Endometrium (tissue), 2 donors: ENCODE data around the gene GSTT2.
"Not testable (repeated sequence)": the region's sequence is repeated elsewhere in the genome, so short reads cannot be mapped to it uniquely, and the experiment has no call there.

Experiments
- FAIRE-seq: peaks from 2 replicates; lab custom pipeline; 2012; peaks lifted over from hg19 to GRCh38; lab: Jason Lieb, UNC
- donor health status: control.
- donor health status: control.

The GSTT2 gene

DNA sequence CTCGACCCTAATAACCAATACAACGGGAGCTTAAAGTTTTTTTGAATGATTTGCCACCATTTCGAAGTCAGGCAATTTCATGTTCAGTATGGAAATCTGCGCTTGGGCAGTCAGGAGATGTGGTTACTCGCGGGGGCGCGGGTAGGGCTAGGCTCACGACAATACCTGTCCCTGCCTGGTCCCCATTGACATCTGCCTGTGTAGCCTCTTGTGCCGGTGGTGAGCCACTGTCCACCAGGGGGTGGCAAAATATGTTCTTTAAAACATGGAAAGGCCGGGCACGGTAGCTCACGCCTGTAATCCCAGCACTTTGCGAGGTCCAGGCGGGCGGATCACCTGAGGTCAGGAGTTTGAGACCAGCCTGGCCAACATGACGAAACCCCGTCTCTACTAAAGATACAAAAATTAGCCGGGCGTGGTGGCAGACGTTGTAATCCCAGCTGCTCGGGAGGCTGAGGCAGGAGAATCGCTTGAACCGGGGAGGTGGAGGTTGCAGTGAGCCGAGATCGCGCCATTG lies 5.0 kb upstream of the GSTT2 start:
- not testable (repeated sequence) for FAIRE-seq

DNA sequence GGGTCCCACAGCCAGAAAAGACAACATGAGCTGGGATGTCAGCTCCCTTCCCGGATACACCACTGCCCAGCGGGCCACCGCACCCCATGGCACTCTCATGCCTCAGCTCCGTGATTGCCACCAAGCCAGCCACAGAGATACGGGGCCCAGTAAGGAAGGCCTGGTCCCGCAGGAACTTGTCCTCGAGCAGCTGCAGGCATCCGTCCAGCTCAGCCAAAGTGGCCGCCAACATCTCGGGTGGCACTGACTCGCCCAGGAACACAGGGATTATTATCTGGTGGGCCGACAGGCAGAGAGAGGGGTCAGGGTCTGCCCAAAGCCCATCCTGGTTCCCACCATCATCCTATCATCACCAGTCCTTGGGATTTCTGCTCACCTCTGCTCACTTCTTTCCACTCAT lies 2.6 kb upstream of the GSTT2 start:
- FAIRE-seq = not testable (repeated sequence)

DNA sequence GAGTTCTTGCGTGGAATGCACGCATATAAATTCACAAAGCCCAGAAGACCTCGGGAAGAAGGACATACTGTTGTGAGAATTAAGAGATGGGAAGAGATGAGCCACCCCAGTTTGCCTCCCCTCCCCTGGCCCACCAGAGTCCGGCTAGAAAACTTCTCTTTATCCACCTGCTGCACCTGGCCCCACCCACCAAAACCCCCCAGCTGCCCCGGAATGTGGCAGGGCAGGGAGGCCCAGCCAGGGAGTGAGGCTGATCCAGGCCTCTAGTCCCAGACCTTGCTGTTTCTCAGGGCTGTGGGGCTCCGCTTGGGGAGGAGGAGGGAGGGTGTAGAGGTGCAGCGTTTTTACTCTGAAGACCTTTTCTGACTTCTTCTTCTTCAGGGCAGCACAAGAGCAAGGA lies 633 bp downstream of the GSTT2 start:
- FAIRE-seq = not testable (repeated sequence)

DNA sequence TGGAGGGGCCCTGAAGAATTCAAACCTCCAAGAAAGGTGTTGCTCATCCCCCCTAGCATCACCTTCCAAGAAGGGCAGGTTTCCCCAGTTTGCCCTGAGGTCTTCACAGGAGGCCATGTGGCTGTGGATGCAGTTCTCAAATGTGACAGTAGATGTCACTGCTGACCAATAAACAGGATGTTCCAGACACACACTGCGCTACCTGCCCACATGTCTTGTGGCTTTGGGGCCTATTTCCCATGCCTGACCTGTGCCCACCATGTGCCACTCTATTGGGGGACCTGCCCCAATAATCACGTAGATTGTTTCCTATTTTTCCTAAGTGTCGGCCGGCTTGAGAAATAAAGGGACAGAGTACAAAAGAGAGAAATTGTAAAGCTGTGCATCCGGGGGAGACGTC lies 4.5 kb downstream of the GSTT2 start:
- FAIRE-seq = no peak

DNA sequence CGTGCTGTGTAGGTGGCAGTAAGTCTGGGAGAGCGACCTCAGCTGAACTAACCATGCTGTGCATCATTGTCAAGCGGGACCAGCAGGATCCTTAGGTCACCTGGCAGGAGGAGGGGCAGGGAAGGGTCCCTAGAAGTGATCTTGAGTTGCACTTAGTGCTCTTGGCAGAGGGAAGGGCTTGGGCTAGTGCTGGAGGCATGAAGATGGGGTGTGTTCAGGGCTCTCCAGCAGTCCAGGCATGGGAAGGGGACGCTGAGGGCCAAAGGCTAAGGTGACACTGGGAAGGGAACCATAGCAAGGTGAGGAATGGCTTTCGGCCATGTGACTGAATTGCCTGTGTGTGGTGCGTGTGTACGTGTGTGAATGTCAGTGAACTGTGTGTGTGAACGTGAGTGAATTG lies 6.2 kb downstream of the GSTT2 start:
- FAIRE-seq = not testable (repeated sequence)

DNA sequence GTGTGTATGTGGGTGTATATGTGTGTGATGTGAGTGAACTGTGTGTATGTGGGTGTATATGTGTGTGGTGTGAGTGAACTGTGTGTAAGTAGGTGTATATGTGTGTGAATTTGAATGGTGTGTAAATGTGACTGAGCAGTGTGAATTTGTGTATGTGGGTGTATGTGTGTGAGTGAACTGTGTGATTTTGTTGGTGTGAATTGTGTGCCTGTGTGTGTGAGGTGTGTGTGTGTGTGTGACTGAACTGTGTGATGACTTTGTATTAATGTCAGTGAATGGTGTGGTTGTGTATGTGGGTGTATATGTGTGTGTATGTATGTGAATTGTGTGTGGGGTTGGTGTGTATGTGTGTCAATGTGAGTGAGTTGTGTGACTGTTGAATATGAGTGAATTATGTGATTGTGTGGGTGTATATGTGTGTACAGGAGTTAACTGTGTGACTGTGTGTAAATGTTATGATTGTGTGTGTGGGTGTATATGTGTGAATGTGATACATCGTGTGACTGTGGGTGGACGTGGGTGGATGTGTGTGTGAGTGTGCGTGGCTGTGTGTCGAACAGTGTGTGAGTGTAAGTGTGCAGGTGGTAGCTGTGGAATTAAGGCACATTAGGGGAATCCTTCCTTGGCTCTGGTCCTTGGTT lies 6.7 kb downstream of the GSTT2 start:
- FAIRE-seq = not testable (repeated sequence)

DNA sequence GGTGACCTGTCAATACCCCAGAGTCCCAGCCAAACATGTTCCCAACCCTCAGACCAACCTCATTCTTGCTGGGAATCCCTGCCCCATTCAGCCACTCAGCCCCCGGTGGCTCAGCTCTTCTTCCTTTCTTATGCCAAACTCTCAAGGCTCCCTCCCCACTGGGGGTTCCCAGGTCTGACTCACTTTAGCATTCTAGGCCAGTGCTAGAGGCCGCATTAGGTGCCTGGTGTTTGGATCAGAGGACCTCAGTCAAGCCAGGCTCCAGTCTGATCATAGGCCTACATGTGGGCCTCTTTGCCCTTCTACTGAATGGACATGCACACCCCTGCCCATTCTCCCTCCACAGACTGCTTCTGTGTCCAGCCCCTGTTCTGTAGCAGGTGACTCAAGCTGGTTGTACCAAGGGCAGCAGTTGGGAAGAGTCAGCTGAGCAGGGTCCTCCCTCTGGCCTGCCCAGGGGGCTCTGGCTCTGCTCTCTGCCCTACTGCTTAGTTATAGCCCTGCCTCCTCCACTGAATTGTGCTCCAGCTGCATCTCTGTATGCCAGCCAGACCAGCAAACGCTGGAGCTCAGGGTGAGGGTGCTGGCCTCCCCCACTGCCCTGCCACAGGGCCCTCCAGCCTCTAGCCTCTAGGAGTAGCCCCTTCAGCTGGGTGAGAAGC lies 9.8 kb downstream of the GSTT2 start:
- not testable (repeated sequence) for FAIRE-seq

DNA sequence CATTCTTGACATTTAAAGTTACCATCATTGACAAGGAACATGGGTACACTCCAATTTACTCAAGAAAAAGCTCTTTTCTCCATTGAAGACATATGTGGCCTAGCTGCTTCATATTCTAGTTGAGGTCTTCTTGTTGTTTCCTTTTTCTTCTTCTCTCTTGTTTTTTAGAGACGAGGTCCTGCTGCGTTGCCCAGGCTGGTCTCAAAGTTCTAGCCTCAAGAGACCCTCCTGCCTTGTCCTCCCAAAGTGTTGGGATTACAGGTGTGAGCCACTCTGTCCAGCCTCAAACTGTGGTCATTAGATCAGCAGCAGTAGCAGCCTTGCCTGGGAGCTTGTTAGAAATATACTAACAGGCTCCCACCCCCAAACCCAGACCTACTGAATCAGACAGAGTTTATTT lies 13.1 kb downstream of the GSTT2 start:
- FAIRE-seq = not testable (repeated sequence)

DNA sequence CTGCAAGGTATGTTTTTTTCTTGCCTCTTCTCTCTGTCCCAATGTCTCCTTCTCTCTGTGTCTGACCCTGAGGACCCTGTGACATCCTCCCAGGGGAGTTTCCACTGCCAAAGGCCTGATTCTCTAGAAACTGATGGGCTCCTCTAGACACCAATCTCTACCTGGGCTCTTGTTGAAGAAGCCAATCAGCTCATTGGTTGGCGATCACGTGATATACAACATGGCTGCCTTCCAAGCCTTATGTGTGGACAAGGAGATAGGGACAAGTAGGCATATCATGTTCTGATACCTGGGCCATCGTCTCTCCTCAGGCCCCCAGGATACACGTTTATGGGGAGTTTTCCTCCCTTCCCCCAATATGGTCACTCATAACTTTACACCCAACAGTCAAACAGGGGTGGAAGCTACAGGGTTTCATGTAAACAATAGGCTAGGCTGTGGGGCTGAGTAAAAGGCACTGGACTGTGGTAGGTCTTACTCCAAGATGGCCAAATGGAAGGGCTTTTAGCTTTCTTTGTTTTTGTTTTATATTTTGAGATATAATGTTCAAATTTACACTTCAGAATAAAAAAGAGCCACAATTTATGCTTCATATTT lies 13.7 kb downstream of the GSTT2 start:
- FAIRE-seq = not testable (repeated sequence)

DNA sequence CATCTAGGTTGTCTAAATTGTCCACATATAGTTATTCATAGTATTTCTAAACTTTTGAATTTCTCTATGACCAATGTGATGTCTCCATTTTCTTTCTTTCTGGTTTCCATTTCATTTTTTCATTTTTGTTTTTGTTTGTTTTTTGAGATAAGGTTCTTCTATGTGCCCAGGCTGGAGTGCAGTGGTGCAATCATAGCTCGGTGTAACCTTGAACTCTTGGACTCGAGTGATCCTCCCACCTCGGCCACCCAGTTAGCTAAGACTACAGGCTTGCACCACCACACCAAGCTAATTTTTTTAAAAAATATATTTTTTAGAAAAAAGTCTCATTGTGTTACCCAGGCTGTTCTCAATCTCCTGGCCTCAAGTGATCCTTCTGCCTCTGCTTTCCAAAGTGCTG lies 17.2 kb downstream of the GSTT2 start:
- no peak for FAIRE-seq

DNA sequence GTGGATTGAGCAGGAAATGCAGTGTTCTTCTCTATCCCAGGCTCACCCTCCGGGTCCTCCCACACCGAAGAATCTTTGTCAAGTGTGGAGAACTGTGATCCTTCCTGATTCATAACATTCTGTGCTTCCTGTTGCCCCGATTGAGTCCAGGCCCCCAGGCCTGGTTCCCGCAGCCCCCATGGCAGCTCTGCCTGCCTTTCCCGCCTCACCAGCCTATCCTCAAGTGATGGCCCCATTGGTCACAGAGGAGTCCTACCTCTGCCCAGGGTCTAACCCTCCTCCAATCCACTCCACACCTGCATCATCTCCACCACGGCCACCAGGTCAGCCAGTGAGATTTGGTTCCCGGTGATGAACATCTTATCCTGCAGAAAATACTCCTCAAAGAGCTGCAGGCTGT lies 19.8 kb downstream of the GSTT2 start:
- FAIRE-seq = not testable (repeated sequence)

DNA sequence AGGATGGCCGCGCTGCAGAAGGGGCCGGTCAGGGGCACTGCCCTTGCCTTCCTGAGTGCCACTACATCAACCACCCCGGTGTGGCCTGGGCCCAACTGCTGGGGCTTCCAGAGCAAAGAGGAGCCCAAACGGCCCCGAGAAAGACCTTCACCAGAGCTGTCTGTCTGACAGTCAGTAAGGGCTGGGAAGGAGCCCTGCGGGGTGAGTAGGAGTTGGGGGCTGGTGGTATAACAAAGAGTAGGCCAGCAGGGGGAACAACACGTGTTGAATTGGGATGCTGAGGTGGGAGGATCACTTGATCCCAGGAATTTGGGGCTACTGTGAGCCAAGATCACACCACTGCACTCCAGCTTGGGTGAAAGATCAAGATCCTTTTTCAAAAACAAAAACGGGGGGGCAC lies 21.4 kb downstream of the GSTT2 start:
- FAIRE-seq = no peak

DNA sequence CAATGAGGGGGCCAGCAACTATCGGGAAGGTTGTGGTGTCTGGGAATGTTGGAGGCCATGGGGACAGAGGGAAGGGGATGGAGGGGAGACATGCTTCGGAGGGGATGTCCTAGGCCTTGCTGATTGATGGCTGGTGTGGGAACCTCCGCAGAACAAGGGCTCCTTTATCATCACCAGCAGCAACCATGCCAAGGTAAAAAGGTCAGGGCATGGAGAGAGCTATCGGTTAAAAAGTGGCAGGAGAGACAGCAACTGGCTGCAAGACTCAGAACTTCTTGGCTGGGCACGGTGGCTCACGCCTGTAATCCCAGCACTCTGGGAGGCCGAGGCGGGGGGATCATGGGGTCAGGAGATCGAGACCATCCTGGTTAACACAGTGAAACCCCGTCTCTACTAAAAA lies 22.3 kb downstream of the GSTT2 start:
- no peak for FAIRE-seq

DNA sequence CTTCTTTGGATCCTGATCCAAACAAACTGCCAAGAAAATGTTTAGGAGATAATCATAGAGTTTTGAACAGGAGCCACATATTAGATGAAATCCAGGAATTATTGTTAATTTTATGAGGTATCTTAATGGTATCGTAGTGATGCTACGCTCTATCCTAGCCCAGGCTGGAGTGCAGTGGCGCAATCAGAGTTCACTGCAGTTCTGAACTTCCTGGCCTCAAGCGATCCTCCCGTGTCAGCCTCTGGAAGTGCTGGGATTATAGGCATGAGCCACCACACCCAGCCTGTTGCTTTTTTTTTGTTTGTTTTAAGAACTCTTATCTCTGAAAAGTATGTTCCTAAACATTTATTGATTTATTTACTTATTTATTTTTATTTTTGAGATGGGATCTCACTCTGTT lies 22.9 kb downstream of the GSTT2 start:
- FAIRE-seq = no peak

DNA sequence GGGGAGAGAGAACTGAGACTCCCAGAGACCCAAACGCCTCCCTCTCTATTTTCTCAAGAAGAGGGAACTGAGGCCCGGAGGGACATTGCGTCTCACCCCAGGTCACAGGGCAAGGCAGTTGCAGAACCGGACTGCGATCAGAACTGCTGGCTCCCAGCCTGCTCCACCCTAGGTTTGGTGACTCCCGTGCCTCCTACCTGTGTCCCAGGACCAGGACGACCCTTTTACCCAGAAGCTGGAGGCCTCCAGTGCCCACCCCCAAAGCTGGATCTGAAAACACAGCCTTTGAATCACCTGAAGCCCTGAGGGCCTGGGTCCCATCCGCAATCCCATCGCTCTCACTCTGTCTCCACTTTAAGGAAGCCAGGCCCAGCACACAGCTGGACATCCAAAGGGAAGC lies 24.0 kb downstream of the GSTT2 start:
- FAIRE-seq = no peak

DNA sequence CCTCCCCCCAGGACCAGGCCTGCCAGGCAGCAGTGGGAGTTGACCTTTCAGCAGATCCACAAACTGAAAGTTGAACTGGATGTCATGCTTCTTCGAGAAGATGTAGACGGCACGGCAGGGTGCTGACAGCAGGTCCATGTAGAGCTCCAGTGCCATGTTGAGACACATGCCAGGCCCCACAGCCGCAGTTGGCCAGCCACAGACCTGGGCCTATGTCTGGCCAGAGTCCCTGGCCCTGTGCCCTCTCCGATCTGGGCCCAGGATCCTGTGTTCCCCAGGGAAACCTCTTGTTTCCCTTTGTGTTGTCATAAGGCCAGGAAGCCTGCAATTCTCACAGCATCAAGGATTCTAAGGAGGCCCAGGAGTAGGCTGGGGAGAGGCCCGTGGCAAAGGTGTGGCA lies 25.3 kb downstream of the GSTT2 start, which contains the start of gene GSTT4:
TSS of gene GSTT4 (minus strand) at position 253 of the 400 bp plus-strand sequence. CDS start at position 156, 97 bp downstream.
- no peak for FAIRE-seq

DNA sequence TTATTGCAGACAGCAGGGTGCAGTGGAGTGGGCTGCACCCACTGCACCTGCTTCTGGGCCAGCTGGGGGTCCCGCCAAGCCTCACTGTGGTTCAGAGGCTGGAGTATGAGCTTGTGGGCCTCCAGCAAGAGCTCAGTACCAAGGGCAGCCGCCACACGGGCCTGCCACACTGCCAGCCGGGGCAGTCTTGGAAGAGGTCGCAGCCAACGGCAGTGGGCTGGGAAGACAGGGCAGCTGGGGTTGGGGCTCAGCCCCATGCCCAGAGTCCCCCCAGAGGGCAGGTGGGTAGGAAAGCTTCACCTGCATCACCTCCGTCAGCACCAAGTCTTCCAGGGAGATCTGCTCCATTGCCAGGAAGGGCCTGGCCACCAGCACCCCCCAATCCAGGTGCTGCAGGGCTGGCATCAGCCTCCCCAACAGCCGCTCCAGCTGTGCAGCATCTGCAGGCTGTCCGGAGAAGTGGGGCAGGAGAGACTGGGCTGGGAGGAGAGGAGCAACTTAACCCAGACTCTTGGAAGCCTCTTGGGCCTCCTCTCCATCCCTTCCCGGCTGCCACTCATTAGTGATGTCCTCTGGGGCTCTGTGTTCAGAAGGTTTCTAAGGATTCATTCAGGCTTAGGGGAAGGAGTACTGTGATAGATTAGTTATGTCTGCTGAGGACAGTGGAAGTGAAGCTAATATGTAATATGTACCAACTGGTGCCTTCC lies 26.4 kb downstream of the GSTT2 start:
- FAIRE-seq = no peak

DNA sequence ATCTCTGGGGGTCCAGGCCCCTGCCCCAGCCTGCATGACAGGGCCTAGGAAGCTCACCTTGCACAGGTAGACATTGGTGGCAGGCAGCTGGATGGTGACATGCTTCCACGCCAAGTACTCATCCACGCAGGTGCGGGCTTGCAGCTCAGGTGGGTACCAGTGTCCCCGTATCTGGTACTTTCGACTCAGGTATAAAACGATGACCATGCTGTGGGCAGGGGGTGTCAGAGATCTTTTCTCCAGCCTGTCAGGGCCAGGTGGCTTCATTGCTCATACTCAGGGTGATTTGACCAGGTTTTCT lies 26.9 kb downstream of the GSTT2 start:
- FAIRE-seq = no peak

DNA sequence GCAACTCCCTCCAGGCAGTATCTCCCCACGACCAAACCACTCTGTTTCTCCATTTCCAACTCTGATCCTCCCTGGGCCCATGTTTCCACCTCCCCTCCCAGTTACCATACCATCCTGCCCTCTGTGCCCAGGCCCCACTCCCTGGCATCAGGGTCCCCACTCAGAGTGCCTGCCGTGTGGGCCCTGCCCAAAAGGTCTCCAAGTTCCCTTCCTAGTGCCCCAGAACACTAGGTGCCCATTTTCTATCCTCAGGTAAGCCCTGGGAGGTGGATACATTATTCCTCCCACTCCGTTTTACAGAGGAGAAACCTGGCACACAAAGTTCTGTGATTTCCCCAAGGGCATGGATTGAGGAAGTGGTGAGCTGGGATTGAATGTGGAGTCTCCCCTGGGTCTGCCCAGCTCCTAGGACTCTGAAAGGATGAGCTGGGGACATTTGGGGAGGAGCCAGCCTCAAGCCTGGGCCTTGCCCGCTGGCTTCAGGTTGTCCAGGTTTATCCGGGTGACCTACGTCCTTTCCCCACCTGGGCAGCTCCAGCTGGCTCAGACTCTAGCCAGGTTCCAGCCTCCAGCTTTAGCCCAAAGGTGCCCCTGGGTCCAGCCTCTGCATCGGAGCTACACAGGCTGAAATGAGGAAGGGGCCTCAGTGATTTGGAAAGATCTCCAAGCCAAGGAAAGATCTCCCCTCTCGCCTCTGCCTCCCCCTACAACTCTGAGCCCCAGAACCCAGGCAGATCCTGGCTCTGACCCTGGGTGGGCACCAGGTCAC lies 27.5 kb downstream of the GSTT2 start:
- FAIRE-seq = no peak

DNA sequence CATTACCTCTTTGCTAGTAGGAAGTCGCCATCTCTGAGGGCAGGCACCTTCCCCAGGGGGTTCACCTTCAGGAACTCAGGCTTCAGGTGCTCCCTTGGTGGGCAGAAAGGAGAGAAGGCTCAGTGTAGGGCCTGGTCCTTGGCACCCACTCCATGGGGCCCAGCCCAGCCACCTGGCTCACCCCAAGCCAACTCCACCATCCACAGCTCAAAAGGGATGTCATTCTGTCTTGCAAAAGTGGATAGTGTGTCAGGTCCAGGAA lies 28.0 kb downstream of the GSTT2 start:
- no peak for FAIRE-seq

DNA sequence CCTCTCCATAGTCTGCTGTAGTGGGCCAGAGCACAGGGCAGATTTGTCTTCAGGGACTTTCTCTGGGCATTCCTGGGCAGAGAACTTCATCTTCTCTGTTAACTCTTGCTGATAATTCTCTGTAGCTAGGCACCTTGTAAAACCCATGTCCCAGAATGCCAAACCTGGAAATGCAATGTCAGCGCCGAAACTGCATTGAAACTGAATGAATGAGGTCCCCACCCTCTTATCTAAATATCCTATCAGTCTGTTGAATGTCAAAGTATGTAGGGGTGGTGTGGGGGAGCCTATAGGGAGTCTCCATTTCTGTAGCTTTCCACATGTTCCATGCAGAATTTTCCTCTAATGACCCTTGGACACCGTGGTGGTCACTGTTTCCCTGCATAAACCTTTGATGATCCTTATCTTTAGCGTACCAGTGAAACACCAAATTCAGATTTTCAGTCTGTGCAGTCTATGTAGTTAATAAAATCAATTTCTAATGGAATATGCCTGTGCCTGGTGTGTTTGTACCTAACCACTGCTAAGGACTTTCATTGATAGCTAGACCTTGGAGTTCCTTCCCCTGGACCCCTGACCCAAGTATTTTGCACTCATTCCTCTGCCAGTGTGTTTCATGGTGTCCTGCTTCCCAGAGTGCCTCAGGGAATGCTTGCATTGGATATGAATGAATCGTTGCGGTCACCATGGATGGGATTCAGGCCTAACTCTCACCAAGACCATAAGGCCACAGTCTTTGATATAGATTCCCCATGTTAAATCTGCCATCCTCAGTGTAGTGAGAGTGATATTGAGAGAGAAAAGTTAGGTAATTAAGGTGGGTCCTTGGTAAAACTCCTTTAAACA lies 28.7 kb downstream of the GSTT2 start:
- no peak for FAIRE-seq
